Heart right ventricle (tissue), 16 donors: ENCODE results near the gene TCTA. TPM values are rescaled to one million over a fixed set of nuclear protein-coding genes. Genes with fewer than 3 reads are reported as not detected.

Experiments used
- ATAC-seq, 8 donors: fragments of 200-7000 bp; cut with Tn5 transposase; one replicate each; pipeline ENCODE4 v1.9.1; 2020; ENCODE audit warnings: mild to moderate bottlenecking in 8 of 8, moderate library complexity in 8 of 8, moderate number of reproducible peaks in 1 of 8
- DNase-seq, 2 donors: peaks; one replicate each; pipeline ENCODE4 v3.0.0-alpha.2; 2020
- H3K27ac ChIP-seq, 10 donors: fragments of 200-600 bp; sonication (generic) in 2 of 10; one replicate each; pipeline versions ENCODE4 v1.5.0 to v1.8.0; 2020 to 2022; ENCODE audit warnings: mild to moderate bottlenecking in 3 of 10
- H3K27me3 ChIP-seq, 7 donors: fragments of 200-600 bp; one replicate each; pipeline ENCODE4 v1.8.0; 2021 to 2022; ENCODE audit warnings: mild to moderate bottlenecking in 2 of 7
- H3K36me3 ChIP-seq, 9 donors: fragments of 200-600 bp; sonication (generic) in 1 of 9; one replicate each; pipeline versions ENCODE4 v1.5.0 to v1.8.0; 2020 to 2022; ENCODE audit warnings: mild to moderate bottlenecking in 2 of 9
- H3K4me1 ChIP-seq, 9 donors: fragments of 200-600 bp; sonication (generic) in 1 of 9; one replicate each; pipeline versions ENCODE4 v1.5.0 to v1.8.0; 2020 to 2022; ENCODE audit warnings: mild to moderate bottlenecking in 4 of 9
- H3K4me3 ChIP-seq, 10 donors: fragments of 200-600 bp; sonication (generic) in 2 of 10; one replicate each; pipeline versions ENCODE4 v1.5.0 to v1.8.0; 2020 to 2022; ENCODE audit warnings: mild to moderate bottlenecking in 7 of 10, moderate library complexity in 2 of 10
- H3K9me3 ChIP-seq, 11 donors: fragments of 200-600 bp in 10 of 11; sonication (generic) in 2 of 11; one replicate each; pipeline versions ENCODE4 v1.5.0 to v1.8.0; 2013 to 2022; ENCODE audit warnings: mild to moderate bottlenecking in 2 of 11, control low read depth in 1 of 11, moderate library complexity in 1 of 11
- WGBS, 2 donors: extraction: QIAGEN DNeasy Blood & Tissue Kit; methylation state at CpG; one replicate each; pipeline ENCODE4 v1.1.7; 2013; ENCODE audit warnings: inconsistent platforms in 1 of 2; 5-methylcytosine and 5-hydroxymethylcytosine counted together
- intact Hi-C, 10 donors: fragments of 100-400 bp; cut with DNase I; formaldehyde crosslinking; loops; one replicate each; pipeline versions ENCODE4 v1.11.1 to v1.14.2; 2022
- polyA plus RNA-seq, 2 donors: library from polyadenylated mRNA; stranded (reverse); fragments of 200-250 nt; gene quantifications; one replicate each; pipeline ENCODE4 v1.2.3, GENCODE V29; 2013
- total RNA-seq, 10 donors: library from RNA; stranded (reverse); fragmentation: NEBNext Ultra II Directional in 3 of 10; extraction: Animal tissue kit (Norgen Biotek cat#: 25700) in 3 of 10; gene quantifications; one replicate each; pipeline versions ENCODE4 v1.2.1 to v1.2.4, GENCODE V29; 2021 to 2023
- TF ChIP-seq, protein P1 (sequence below), 9 donors: fragments of 200-600 bp; sonication (generic) in 2 of 9; IDR thresholded peaks; one replicate each; pipeline versions ENCODE4 v1.5.0 to v1.8.0; 2021 to 2022; ENCODE audit warnings: antibody characterized with exemption in 9 of 9, mild to moderate bottlenecking in 5 of 9, moderate library complexity in 1 of 9
- donor health status: Arrhythmogenic right ventricular cardiomyopathy.
- donor health status: ischemic (EF 13 %, LVEDD 7.1; RV severe dilation, severe dysfunction).
- donor health status: healthy with polysubstance abuse.
- donor health status: DM: no; HTN: yes; CAD: no.
- donor health status: DM: no; HTN: no; CAD: no.
- donor health status: ischemic (EF 25% LVEDD 6.9; RV normal size, moderate dysfunction).
- donor health status: ischemic (EF 25% LVEDD 5.7; RV mildly dilated, moderate dysfunction).
- donor health status: healthy.
- donor health status: DM: yes; HTN: yes; CAD: no.
- donor health status: Ischemic cardiomyopathy.
- donor health status: ischemic (EF 35%, LVEDD 5.7; RV mildly dilated, moderate dysfunction).
- donor health status: nonischemic (EF 11% LVEDD 7.7; RV severe dilation, severe dysfunction).
- donor health status: DM: yes; HTN: yes; CAD: no.
- donor health status: PGD.
- donor health status: ischemic (EF 29% LVEDD 5.4; RV normal size, mild dysfunction).
- donor health status: nonischemic (EF 23%, LVEDD 6.1; RV moderate dilation, normal function).

TCTA gene
- total and polyA plus RNA-seq, 12 donors: 13.9 to 22.6 (median 17.6) TPM

DNA sequence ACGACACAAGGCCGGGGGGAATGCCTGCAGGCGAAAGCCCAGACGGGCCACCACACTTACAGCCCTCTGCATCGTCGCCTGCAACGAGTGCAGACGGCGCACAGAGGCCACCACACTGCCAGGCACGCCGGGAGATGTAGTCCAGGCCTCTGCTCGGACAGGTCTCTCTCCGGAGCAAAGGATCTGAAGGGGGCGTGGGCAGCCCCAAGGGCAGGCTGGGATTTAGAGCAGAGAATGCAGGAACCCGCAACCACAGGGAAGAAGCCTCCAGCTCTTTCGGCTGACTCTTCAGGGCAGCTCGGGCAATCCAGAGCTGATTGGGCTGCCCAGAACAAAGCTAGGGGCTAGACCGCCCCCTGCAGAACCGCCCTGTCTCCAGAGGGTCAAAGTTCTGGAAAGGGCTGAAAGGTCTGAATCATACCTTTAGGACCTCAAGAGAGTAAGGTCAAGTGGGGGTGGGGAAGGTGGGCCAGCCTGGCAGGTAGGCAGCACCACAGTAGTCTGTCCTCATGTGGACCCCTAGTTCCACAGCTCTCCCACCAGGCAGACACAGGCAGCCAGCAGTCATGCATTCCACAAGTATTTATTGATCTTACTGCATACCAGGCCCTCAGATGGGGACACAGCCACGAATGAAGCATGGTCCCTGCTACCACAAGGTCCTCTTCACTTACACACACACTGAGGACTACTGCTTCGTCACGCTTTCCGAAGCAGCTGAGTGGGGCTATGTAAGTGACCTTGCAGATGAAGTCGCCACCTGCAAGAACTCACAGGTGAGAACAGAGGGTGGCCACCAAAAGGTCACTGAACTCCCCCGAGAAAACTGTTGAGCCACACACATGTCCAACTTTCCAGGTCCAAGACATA lies 10.4 kb downstream of the TCTA start, which contains the start of gene AMT:
AMT (minus strand) TSS at position 95 of the 870 bp plus-strand sequence; CDS start at position 72, 23 bp downstream.
- ATAC-seq (peak; percentile 70 to 89 (median 82)), DNase-seq (peak; percentile 60)
- Histone ChIP-seq H3K27me3 (no peaks in the 10 kb centered on the region), H3K4me1 (peaks cover 0 to 29% (median 6%) of the 10 kb centered on the region in 9 donors), H3K4me3 (peak within 1 kb of the TSS; percentile 19 to 60 (median 51)), H3K9me3 (no peaks in the 10 kb centered on the region), H3K36me3 (peaks cover 0 to 78% (median 15%) of the 10 kb centered on the region in 9 donors), H3K27ac (peak within 1 kb of the TSS in 9 of 10 donors; percentile 10 to 75 (median 60))
- intact Hi-C loops: loop anchor here in 2 of 10 donors (10.0 kb wide), 2 partner anchors 258 to 398 kb away; partner anchors contain the start of genes CCDC71 (in 1 of the 2), IMPDH2 (in 1 of the 2) and NDUFAF3 (in 1 of the 2)
- 42 to 49% methylated on average over 25 of the region's 25 CpGs for WGBS, 2 donors
- TF ChIP-seq, protein P1, sequence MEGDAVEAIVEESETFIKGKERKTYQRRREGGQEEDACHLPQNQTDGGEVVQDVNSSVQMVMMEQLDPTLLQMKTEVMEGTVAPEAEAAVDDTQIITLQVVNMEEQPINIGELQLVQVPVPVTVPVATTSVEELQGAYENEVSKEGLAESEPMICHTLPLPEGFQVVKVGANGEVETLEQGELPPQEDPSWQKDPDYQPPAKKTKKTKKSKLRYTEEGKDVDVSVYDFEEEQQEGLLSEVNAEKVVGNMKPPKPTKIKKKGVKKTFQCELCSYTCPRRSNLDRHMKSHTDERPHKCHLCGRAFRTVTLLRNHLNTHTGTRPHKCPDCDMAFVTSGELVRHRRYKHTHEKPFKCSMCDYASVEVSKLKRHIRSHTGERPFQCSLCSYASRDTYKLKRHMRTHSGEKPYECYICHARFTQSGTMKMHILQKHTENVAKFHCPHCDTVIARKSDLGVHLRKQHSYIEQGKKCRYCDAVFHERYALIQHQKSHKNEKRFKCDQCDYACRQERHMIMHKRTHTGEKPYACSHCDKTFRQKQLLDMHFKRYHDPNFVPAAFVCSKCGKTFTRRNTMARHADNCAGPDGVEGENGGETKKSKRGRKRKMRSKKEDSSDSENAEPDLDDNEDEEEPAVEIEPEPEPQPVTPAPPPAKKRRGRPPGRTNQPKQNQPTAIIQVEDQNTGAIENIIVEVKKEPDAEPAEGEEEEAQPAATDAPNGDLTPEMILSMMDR (IDR thresholded peaks at IDR 0.05): no peak

DNA sequence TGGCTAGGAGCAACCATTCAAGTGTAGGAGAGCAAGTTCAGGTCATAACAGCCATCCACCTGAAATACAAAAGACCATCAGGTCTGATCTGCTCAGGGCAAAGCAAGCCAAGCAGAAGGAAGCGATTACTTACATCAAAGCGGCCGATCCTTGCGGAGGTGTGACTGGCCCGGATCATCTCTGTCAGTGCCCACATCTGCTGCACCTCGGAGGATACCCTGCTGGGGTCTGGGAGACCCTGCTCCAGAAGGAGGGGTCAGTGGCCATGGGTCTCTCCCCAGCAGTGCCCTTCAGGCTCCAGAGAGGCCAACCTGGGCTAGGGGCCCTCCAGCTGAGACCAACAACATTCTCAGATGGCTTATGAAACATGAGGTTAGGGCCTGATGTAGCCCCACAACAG lies 12.6 kb downstream of the TCTA start:
- no peak for DNase-seq
- Histone ChIP-seq H3K4me1 (peaks cover 2 to 40% (median 15%) of the 10 kb centered on the region in 9 donors), H3K27me3 (no peaks in the 10 kb centered on the region), H3K36me3 (peaks cover 0 to 59% (median 15%) of the 10 kb centered on the region in 9 donors), H3K4me3 (no peak overlapping the region), H3K27ac (no peak overlapping the region), H3K9me3 (no peaks in the 10 kb centered on the region)
- ATAC-seq: no peak
- intact Hi-C loops: loop anchor here in 2 of 10 donors (10.0 kb wide), 2 partner anchors 260 to 400 kb away; partner anchors contain the start of genes CCDC71 (in 1 of the 2), IMPDH2 (in 1 of the 2) and NDUFAF3 (in 1 of the 2)
- TF ChIP-seq, protein P1 (IDR thresholded peaks at IDR 0.05): no peak
- 92 to 95% methylated on average over 6 of the region's 6 CpGs for WGBS, 2 donors

DNA sequence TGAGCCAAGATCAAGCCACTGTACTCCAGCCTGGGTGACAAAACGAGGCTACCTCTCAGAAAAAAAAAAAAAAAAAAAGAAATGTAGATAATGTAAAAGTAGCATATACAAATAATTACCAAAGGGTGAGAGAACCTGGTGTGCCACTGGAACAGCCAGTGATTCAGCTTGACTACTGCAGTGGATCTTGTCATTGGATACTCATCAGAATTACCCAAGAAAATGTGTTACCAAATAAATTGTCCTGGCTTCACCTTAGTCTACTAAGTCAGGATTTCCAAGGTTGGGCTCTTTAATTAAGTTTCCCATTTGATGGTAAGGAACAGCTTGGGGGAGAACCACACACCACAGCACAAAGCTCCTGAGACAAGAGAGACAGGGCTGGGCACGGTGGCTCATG lies 15.4 kb downstream of the TCTA start:
- intact Hi-C loops: loop anchor here in 2 of 10 donors (10.0 kb wide), 2 partner anchors 263 to 403 kb away; partner anchors contain the start of genes CCDC71 (in 1 of the 2), IMPDH2 (in 1 of the 2) and NDUFAF3 (in 1 of the 2)
- Histone ChIP-seq H3K36me3 (peaks cover 0 to 36% (median 9%) of the 10 kb centered on the region in 9 donors), H3K27ac (peak overlapping the region in 1 of 10 donors; percentile 95), H3K27me3 (no peaks in the 10 kb centered on the region), H3K4me3 (no peak overlapping the region), H3K4me1 (peaks cover 2 to 23% (median 15%) of the 10 kb centered on the region in 9 donors), H3K9me3 (no peaks in the 10 kb centered on the region)
- 91 to 95% methylated on average over 2 of the region's 2 CpGs for WGBS, 2 donors
- no peak for DNase-seq
- ATAC-seq: no peak
- TF ChIP-seq, protein P1 (IDR thresholded peaks at IDR 0.05): no peak

DNA sequence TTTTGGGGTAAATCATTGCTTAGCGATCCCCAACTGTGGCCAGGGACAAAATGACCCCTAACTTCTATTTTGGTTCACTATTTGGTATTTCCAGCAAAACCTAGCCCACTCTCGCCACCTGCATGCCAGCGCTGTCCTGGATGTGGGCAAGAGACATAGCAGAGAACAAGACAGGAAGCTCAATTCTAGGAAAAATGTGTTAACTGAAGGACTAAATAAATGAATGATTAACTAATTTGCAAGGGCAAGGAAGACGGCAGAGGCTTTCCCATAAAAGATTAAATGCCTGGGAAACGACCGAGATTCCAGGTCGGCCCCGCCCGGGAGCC lies 16.5 kb downstream of the TCTA start:
- TF ChIP-seq, protein P1 (IDR thresholded peaks at IDR 0.05): no peak
- Histone ChIP-seq H3K27me3 (no peaks in the 10 kb centered on the region), H3K9me3 (no peaks in the 10 kb centered on the region), H3K27ac (peak overlapping the region; percentile 90 to 97 (median 95)), H3K36me3 (peaks cover 0 to 28% (median 9%) of the 10 kb centered on the region in 9 donors), H3K4me1 (peaks cover 2 to 21% (median 10%) of the 10 kb centered on the region in 9 donors), H3K4me3 (peak overlapping the region; percentile 57 to 83 (median 72))
- intact Hi-C loops: loop anchor here in 2 of 10 donors (10.0 kb wide), 2 partner anchors 264 to 404 kb away; partner anchors contain the start of genes CCDC71 (in 1 of the 2), IMPDH2 (in 1 of the 2) and NDUFAF3 (in 1 of the 2)
- WGBS, 2 donors: 5 to 10% methylated on average over 9 of the region's 9 CpGs
- DNase-seq (no peak), ATAC-seq (peak in 4 of 8 donors; percentile 1 to 5 (median 2))
